ENCODE data around the gene UBE2F.

Gene UBE2F

GRCh38 chr2:238038203-238038602, 71.4 kb downstream of the UBE2F start:
- TF ChIP-seq TCF12 (IDR thresholded peaks at IDR 0.05; ENCODE audit: low read depth) = no peak
- no peak for TF ChIP-seq RAD21 (IDR thresholded peaks at IDR 0.05; ENCODE audit: low read depth)
- TF ChIP-seq NFIC (IDR thresholded peaks at IDR 0.05) = no peak
- TF ChIP-seq EGR1 (IDR thresholded peaks at IDR 0.05) = no peak
- no peak for TF ChIP-seq MAX (IDR thresholded peaks at IDR 0.05)
- no peak for TF ChIP-seq CEBPB (IDR thresholded peaks at IDR 0.05)
- no peak for TF ChIP-seq ZBTB7A (IDR thresholded peaks at IDR 0.05; ENCODE audit: low read depth)
- no peak for TF ChIP-seq CREB1 (IDR thresholded peaks at IDR 0.05; ENCODE audit: low read depth)
- TF ChIP-seq TEAD4 (IDR thresholded peaks at IDR 0.05) = no peak
- no peak for TF ChIP-seq YY1 (IDR thresholded peaks at IDR 0.05; ENCODE audit: low read depth)
- TF ChIP-seq FOXM1 (IDR thresholded peaks at IDR 0.05; ENCODE audit: borderline replicate concordance, low read depth) = no peak
- no peak for TF ChIP-seq EP300 (IDR thresholded peaks at IDR 0.05; ENCODE audit: borderline replicate concordance)
- no peak for TF ChIP-seq REST (IDR thresholded peaks at IDR 0.05; ENCODE audit: low read depth)
- TF ChIP-seq TAF1 (IDR thresholded peaks at IDR 0.05; ENCODE audit: low read depth) = no peak
- no peak for TF ChIP-seq USF1 (IDR thresholded peaks at IDR 0.05)

GRCh38 chr2:238039151-238039550, 72.3 kb downstream of the UBE2F start:
- TF ChIP-seq TCF12 (IDR thresholded peaks at IDR 0.05; ENCODE audit: low read depth) (no peak), USF1 (IDR thresholded peaks at IDR 0.05) (no peak), EP300 (IDR thresholded peaks at IDR 0.05; ENCODE audit: borderline replicate concordance) (no peak), RAD21 (IDR thresholded peaks at IDR 0.05; ENCODE audit: low read depth) (no peak), CEBPB (IDR thresholded peaks at IDR 0.05) (no peak), MAX (IDR thresholded peaks at IDR 0.05) (no peak), FOXM1 (IDR thresholded peaks at IDR 0.05; ENCODE audit: borderline replicate concordance, low read depth) (no peak), ZBTB7A (IDR thresholded peaks at IDR 0.05; ENCODE audit: low read depth) (no peak)

- no peak for TF ChIP-seq EGR1 (IDR thresholded peaks at IDR 0.05)
- no peak for TF ChIP-seq USF1 (IDR thresholded peaks at IDR 0.05)
- TF ChIP-seq FOXM1 (IDR thresholded peaks at IDR 0.05; ENCODE audit: borderline replicate concordance, low read depth) = no peak
- TF ChIP-seq TCF12 (IDR thresholded peaks at IDR 0.05; ENCODE audit: low read depth) = no peak
- TF ChIP-seq EP300 (IDR thresholded peaks at IDR 0.05; ENCODE audit: borderline replicate concordance) = no peak
Measured at GRCh38 chr2:238039985-238040384, 73.2 kb downstream of the UBE2F start.

- no peak for TF ChIP-seq ZBTB7A (IDR thresholded peaks at IDR 0.05; ENCODE audit: low read depth)
- TF ChIP-seq MAX (IDR thresholded peaks at IDR 0.05) = no peak
- TF ChIP-seq TAF1 (IDR thresholded peaks at IDR 0.05; ENCODE audit: low read depth) = no peak
- TF ChIP-seq CEBPB (IDR thresholded peaks at IDR 0.05) = no peak
- TF ChIP-seq EGR1 (IDR thresholded peaks at IDR 0.05) = no peak
- TF ChIP-seq CREB1 (IDR thresholded peaks at IDR 0.05; ENCODE audit: low read depth) = no peak
- no peak for TF ChIP-seq USF1 (IDR thresholded peaks at IDR 0.05)
- TF ChIP-seq TEAD4 (IDR thresholded peaks at IDR 0.05) = no peak
- TF ChIP-seq EP300 (IDR thresholded peaks at IDR 0.05; ENCODE audit: borderline replicate concordance) = no peak
- no peak for TF ChIP-seq TCF12 (IDR thresholded peaks at IDR 0.05; ENCODE audit: low read depth)
- TF ChIP-seq NFIC (IDR thresholded peaks at IDR 0.05) = no peak
- TF ChIP-seq YY1 (IDR thresholded peaks at IDR 0.05; ENCODE audit: low read depth) = no peak
- TF ChIP-seq RAD21 (IDR thresholded peaks at IDR 0.05; ENCODE audit: low read depth) = no peak
- TF ChIP-seq FOXM1 (IDR thresholded peaks at IDR 0.05; ENCODE audit: borderline replicate concordance, low read depth) = no peak
- no peak for TF ChIP-seq REST (IDR thresholded peaks at IDR 0.05; ENCODE audit: low read depth)
Measured at GRCh38 chr2:238040918-238041317, 74.1 kb downstream of the UBE2F start.

- TF ChIP-seq FOXM1 (IDR thresholded peaks at IDR 0.05; ENCODE audit: borderline replicate concordance, low read depth) = no peak
- TF ChIP-seq USF1 (IDR thresholded peaks at IDR 0.05) = no peak
- no peak for TF ChIP-seq NFIC (IDR thresholded peaks at IDR 0.05)
- no peak for TF ChIP-seq REST (IDR thresholded peaks at IDR 0.05; ENCODE audit: low read depth)
- no peak for TF ChIP-seq YY1 (IDR thresholded peaks at IDR 0.05; ENCODE audit: low read depth)
- TF ChIP-seq ZBTB7A (IDR thresholded peaks at IDR 0.05; ENCODE audit: low read depth) = no peak
- TF ChIP-seq MAX (IDR thresholded peaks at IDR 0.05) = no peak
- no peak for TF ChIP-seq EGR1 (IDR thresholded peaks at IDR 0.05)
- no peak for TF ChIP-seq TEAD4 (IDR thresholded peaks at IDR 0.05)
- TF ChIP-seq RAD21 (IDR thresholded peaks at IDR 0.05; ENCODE audit: low read depth) = no peak
- TF ChIP-seq TCF12 (IDR thresholded peaks at IDR 0.05; ENCODE audit: low read depth) = no peak
- no peak for TF ChIP-seq CEBPB (IDR thresholded peaks at IDR 0.05)
- no peak for TF ChIP-seq CREB1 (IDR thresholded peaks at IDR 0.05; ENCODE audit: low read depth)
- no peak for TF ChIP-seq EP300 (IDR thresholded peaks at IDR 0.05; ENCODE audit: borderline replicate concordance)
- no peak for TF ChIP-seq TAF1 (IDR thresholded peaks at IDR 0.05; ENCODE audit: low read depth)
Measured at GRCh38 chr2:238042090-238042489, 75.3 kb downstream of the UBE2F start.

Measured in Ishikawa (cell line).